Erythroblast (primary cell): ENCODE measurements around the gene SH3D19.

Source experiments
- GATA1 ChIP-seq: IDR thresholded peaks from 2 replicates; pipeline ENCODE4 v1.6.1; 2011; ENCODE audit warnings: low read depth, mild to moderate bottlenecking, control low read depth, low read length, moderate library complexity
- POLR2A ChIP-seq: IDR thresholded peaks from 2 replicates; pipeline ENCODE4 v1.6.1; 2011; ENCODE audit warnings: mild to moderate bottlenecking, low read length

GRCh38 chr4:151195801-151196200, 129.6 kb downstream of the SH3D19 start:
- TF ChIP-seq POLR2A = no peak
- no peak for TF ChIP-seq GATA1
